ENCODE measurements around the gene SELP. TPM values are rescaled to one million over a fixed set of nuclear protein-coding genes. Genes with fewer than 3 reads are reported as not detected.

The SELP gene
- total RNA-seq, 1 donor from 2014 or later, result not detected

- no peak overlapping the region for H3K4me2 ChIP-seq (ENCODE audit: low read length)
- DNase-seq (ENCODE audit: low read depth) (no peak), FAIRE-seq (no peak)
- H4K20me1 ChIP-seq (ENCODE audit: insufficient read depth, low read length), result no peaks in the 10 kb centered on the region
- H3K4me1 ChIP-seq (ENCODE audit: insufficient read depth, low read length), result no peaks in the 10 kb centered on the region
- Mint-ChIP-seq H3K27ac (ENCODE audit: unreplicated experiment) (no peak overlapping the region), H3K9me3 (ENCODE audit: unreplicated experiment) (peaks cover 5% of the 10 kb centered on the region), H3K27me3 (ENCODE audit: low read depth, unreplicated experiment) (no peaks in the 10 kb centered on the region), H3K4me3 (ENCODE audit: unreplicated experiment) (no peak overlapping the region), H3K36me3 (ENCODE audit: low read depth, unreplicated experiment) (no peaks in the 10 kb centered on the region), H3K4me1 (ENCODE audit: low read depth, unreplicated experiment) (no peaks in the 10 kb centered on the region)
- no peaks in the 10 kb centered on the region for H3K36me3 ChIP-seq (ENCODE audit: insufficient read depth, low read length)
- H3K4me3 ChIP-seq (ENCODE audit: insufficient read depth, low read depth, low read length), result no peak overlapping the region
- H2AFZ ChIP-seq (ENCODE audit: low read depth, low read length), result no peak overlapping the region
- H3K27me3 ChIP-seq (ENCODE audit: insufficient read depth, low read length), result peaks cover 3% of the 10 kb centered on the region
- no peaks in the 10 kb centered on the region for H3K9me3 ChIP-seq (ENCODE audit: insufficient read depth, low read depth, low read length)
- no peak overlapping the region for H3K27ac ChIP-seq (ENCODE audit: low read depth, low read length)
- TF ChIP-seq EZH2 (IDR thresholded peaks at IDR 0.05; ENCODE audit: insufficient read depth, low read length), result no peak
- no peak for TF ChIP-seq CTCF (IDR thresholded peaks at IDR 0.05; ENCODE audit: insufficient read depth, low read depth, low read length)
- H3K9ac ChIP-seq (ENCODE audit: low read length), result no peak overlapping the region
- H3K79me2 ChIP-seq (ENCODE audit: insufficient read depth, low read length), result no peaks in the 10 kb centered on the region
Measured at GRCh38 chr1:169563019-169563615, 66.8 kb downstream of the SELP start.

DNA sequence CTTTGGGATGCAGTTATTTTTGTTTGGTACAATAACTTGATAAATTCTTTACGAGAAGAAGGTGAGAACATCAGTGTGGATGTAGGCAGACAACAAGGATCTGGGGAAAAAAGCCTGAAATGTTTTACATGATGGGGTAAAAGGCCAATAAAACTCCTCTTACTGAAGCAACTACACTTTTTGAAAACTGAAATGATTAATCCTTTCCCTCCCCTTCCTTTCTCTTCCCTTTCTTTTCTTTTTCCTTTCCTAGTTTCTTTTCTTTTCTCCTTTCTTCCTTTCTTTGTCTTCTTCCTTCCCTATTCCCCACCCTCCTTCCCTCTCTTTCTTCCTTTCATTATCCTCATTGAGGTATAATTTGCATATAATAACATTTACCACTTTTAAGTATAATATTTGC lies 68.2 kb downstream of the SELP start:
- peaks cover 5% of the 10 kb centered on the region for H3K9me3 Mint-ChIP-seq (ENCODE audit: unreplicated experiment)
- Histone ChIP-seq H3K36me3 (ENCODE audit: insufficient read depth, low read length) (no peaks in the 10 kb centered on the region), H3K79me2 (ENCODE audit: insufficient read depth, low read length) (no peaks in the 10 kb centered on the region), H3K9ac (ENCODE audit: low read length) (no peak overlapping the region), H3K9me3 (ENCODE audit: insufficient read depth, low read depth, low read length) (no peaks in the 10 kb centered on the region), H3K27me3 (ENCODE audit: insufficient read depth, low read length) (peaks cover 5% of the 10 kb centered on the region), H3K4me3 (ENCODE audit: insufficient read depth, low read depth, low read length) (no peak overlapping the region), H3K4me1 (ENCODE audit: insufficient read depth, low read length) (no peaks in the 10 kb centered on the region), H2AFZ (ENCODE audit: low read depth, low read length) (no peak overlapping the region), H3K27ac (ENCODE audit: low read depth, low read length) (no peak overlapping the region), H3K4me2 (ENCODE audit: low read length) (no peak overlapping the region), H4K20me1 (ENCODE audit: insufficient read depth, low read length) (no peaks in the 10 kb centered on the region)
- H3K27me3 Mint-ChIP-seq (ENCODE audit: low read depth, unreplicated experiment), result no peaks in the 10 kb centered on the region
- DNase-seq (ENCODE audit: low read depth), result no peak
- TF ChIP-seq CTCF (IDR thresholded peaks at IDR 0.05; ENCODE audit: insufficient read depth, low read depth, low read length) (no peak), EZH2 (IDR thresholded peaks at IDR 0.05; ENCODE audit: insufficient read depth, low read length) (no peak)
- H3K4me3 Mint-ChIP-seq (ENCODE audit: unreplicated experiment), result no peak overlapping the region
- FAIRE-seq, result no peak
- H3K27ac Mint-ChIP-seq (ENCODE audit: unreplicated experiment), result no peak overlapping the region
- no peaks in the 10 kb centered on the region for H3K36me3 Mint-ChIP-seq (ENCODE audit: low read depth, unreplicated experiment)
- H3K4me1 Mint-ChIP-seq (ENCODE audit: low read depth, unreplicated experiment), result no peaks in the 10 kb centered on the region

DNA sequence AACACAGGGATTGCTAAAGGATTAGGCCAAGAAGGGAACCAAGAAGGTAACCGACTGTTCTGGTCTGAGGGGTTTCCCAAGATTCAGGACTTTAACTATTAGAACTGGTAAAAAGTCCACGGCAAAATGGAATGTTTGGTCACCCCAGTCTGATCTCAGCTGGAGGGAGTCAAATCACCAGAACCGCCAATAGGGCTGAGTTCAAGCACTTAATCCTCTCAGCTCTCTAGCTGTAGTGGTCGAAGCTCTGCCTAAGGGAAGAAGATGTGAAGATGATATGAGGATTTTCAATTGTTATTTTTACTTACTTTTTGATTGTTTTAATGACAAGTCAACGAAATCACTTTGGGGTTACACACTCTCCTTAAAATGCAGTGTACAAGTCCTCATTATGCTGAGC lies 72.8 kb downstream of the SELP start:
- Histone ChIP-seq H3K4me1 (ENCODE audit: insufficient read depth, low read length) (no peaks in the 10 kb centered on the region), H3K9ac (ENCODE audit: low read length) (no peak overlapping the region), H2AFZ (ENCODE audit: low read depth, low read length) (no peak overlapping the region), H3K36me3 (ENCODE audit: insufficient read depth, low read length) (no peaks in the 10 kb centered on the region), H3K4me2 (ENCODE audit: low read length) (no peak overlapping the region), H3K79me2 (ENCODE audit: insufficient read depth, low read length) (no peaks in the 10 kb centered on the region), H3K27me3 (ENCODE audit: insufficient read depth, low read length) (peaks cover 10% of the 10 kb centered on the region), H3K9me3 (ENCODE audit: insufficient read depth, low read depth, low read length) (no peaks in the 10 kb centered on the region), H3K4me3 (ENCODE audit: insufficient read depth, low read depth, low read length) (no peak overlapping the region), H4K20me1 (ENCODE audit: insufficient read depth, low read length) (no peaks in the 10 kb centered on the region), H3K27ac (ENCODE audit: low read depth, low read length) (no peak overlapping the region)
- FAIRE-seq, result no peak
- no peak for DNase-seq (ENCODE audit: low read depth)
- H3K27ac Mint-ChIP-seq (ENCODE audit: unreplicated experiment), result no peak overlapping the region
- no peaks in the 10 kb centered on the region for H3K4me1 Mint-ChIP-seq (ENCODE audit: low read depth, unreplicated experiment)
- TF ChIP-seq CTCF (IDR thresholded peaks at IDR 0.05; ENCODE audit: insufficient read depth, low read depth, low read length), result no peak
- no peak for TF ChIP-seq EZH2 (IDR thresholded peaks at IDR 0.05; ENCODE audit: insufficient read depth, low read length)
- no peaks in the 10 kb centered on the region for H3K36me3 Mint-ChIP-seq (ENCODE audit: low read depth, unreplicated experiment)
- no peaks in the 10 kb centered on the region for H3K27me3 Mint-ChIP-seq (ENCODE audit: low read depth, unreplicated experiment)
- H3K4me3 Mint-ChIP-seq (ENCODE audit: unreplicated experiment), result no peak overlapping the region
- H3K9me3 Mint-ChIP-seq (ENCODE audit: unreplicated experiment), result no peaks in the 10 kb centered on the region

Measured in astrocyte (in vitro differentiated cells and primary cell).